GM18861 (cell line): ENCODE data around the gene PALM2AKAP2.
A peak's percentile ranks its signal among the peaks of the same experiment; 100 is the strongest.
"Not testable (repeated sequence)": the region's sequence is repeated elsewhere in the genome, so short reads cannot be mapped to it uniquely, and the experiment has no call there.

Experiments
- ATAC-seq: cut with Tn5 transposase; IDR thresholded peaks from one replicate; pipeline ENCODE4 v1.9.1; 2021; ENCODE audit not compliant: unreplicated experiment

The PALM2AKAP2 gene

DNA sequence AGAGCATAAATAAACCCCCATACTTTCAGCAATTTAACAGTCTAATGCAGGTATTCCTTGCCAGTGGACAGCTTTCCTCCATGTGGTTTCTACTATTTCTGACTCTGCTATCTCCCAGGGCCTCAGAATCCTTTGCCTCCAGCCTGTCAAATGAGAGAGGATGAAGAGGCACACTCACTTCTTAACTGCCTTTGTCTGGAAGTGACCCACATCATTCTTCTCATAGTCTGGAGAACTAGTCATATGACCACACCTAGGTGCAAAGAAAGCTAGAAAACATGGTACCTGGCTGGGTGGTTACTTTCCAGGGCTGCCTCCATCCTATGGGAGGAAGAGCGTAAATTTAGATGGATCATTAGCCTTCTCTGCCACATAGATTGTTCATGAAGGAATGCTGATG is 22.5 kb downstream of the PALM2AKAP2 start:
- ATAC-seq = no peak

DNA sequence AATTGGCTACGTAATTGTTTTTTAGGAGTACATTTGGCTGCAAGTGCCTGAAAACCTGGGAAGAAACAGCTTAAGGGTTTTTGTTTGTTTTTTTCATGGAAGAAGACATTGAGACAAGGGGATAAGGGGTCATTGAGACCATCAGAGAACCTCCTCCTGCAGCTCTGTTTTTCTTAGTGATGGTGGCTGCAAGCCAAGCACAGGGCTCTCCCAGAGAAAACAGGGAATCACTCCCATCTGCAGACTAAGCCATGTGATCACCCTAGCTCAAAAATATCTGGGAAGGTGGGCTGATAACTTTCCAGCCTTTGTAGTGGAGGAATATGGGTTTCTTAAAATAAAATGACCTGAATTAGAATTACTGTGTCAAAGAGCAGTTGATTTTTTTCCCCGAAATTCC is 25.1 kb downstream of the PALM2AKAP2 start:
- no peak for ATAC-seq

DNA sequence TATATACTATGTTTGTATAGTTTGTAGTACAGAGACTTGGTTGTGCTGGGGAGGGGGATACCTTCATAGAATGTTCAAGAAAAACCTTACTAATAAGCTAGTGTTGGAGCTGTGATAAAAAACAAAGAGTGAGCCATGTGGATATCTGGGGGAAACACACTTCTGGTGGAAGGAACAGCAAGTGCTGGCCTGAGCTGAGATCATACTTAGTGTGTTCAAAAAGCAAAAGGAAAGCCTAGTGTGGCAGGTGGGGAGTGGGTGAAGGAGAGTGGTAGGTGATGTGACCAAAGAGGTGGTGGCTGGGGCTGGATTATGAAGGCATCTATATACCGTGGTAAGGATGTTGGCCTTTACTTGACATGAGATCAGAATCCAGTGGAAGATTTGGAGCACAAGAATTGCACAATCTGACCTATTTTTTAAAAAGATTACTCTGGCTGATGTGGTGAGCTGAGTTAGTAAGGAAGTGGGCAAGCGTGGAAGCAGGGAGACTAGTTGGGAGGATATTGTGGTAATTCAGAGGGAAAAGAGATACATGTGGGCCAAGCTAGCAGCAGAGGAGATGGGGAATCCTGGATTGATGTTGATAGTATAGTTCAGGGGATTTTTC is 26.6 kb downstream of the PALM2AKAP2 start:
- no peak for ATAC-seq

DNA sequence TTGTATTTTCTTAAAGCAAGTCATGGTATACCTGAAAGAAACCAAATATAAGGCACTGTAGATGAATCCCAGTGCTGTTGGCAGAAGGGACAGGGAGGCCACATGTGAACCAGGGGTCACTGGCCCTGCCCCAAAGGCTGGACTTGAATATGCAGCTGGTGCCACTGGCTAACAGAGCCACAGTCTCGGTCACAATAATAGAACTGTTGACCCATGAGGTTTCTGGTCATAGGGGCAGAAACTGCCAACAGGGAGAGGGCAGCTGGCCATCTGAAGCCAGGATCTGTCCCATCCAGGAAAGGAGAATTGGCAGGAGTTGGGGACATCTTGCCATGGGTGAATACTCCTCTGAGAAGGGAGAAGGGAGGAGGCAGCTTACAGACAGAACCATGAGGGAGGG is 31.9 kb downstream of the PALM2AKAP2 start:
- no peak for ATAC-seq

DNA sequence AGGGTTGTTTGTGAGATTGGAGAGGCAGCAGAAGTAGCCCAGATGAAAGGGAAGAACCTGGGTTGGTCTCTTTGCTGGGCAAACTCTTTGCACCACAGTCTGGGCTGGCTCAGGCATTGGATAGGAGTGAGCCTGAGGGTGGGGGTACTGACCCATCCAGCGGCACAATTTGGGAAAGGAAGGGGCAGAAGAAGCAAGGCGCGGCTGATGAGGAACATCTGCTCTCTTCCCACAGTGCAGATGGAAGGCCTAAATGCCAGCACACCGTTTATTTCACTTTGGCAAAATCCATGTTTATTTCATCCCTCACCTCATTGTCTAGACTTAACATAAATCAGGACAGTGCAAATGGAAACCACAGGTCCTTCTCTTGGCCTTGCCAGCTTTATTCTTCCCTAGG is 32.3 kb downstream of the PALM2AKAP2 start:
- no peak for ATAC-seq

DNA sequence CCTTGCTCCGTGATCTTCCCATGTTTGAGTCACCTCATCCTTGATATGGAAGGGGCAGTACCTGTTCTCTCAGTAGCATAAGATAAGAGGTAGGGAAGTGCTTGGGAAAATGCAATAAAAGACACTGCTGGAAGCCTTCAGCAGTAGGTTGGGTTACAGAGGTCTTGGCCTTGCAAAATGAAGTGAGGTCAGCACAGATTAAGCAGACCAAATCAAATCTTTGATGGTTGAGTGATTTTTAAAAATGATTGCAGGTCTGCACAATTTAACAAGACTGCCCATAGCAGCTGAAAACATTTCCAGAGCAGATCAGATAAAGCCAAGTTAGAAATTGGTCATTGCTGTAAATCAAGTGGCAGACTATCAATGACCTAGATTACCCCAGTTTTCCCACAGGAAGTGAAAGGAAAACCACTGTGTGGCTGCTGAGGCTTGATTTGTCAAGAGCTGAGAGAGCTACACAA is 32.9 kb downstream of the PALM2AKAP2 start:
- no peak for ATAC-seq

DNA sequence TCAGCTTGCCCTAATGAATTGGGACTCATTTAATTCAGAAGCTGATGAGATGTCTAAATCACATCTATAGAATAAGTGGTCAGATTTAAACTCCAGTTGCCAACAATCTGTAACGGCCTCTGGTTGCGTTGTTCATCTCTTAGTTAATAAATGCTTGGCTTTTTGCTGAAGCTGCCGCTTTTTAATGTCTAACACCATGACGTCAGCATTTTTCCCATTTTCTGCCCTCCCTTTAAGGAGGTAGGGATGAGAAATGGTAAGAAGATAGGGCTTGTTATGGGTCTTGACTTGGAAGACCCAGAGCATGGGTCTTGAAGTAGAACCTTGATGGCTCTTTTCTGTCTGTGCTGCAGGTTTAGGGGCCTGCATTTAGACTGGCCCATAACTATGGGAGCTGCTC is 33.3 kb downstream of the PALM2AKAP2 start:
- no peak for ATAC-seq

DNA sequence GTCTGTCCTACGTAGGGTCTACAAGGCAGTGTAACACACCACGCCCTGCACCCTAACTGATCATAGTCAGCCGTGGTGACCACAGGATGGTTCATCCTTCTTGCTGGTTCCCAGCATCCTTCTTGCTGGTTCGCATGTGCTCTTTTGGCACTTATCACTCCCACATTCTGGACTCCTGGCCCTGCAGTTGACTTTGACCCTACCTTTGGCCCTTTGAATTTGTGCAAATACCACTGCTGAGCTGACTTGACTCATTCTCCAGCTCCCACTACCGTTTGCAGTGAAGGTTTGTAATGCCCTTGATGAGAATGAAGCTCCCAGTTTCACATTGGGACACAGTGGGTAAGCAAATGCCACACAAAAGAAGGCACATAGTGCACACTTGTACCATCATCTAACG is 33.8 kb downstream of the PALM2AKAP2 start:
- no peak for ATAC-seq

DNA sequence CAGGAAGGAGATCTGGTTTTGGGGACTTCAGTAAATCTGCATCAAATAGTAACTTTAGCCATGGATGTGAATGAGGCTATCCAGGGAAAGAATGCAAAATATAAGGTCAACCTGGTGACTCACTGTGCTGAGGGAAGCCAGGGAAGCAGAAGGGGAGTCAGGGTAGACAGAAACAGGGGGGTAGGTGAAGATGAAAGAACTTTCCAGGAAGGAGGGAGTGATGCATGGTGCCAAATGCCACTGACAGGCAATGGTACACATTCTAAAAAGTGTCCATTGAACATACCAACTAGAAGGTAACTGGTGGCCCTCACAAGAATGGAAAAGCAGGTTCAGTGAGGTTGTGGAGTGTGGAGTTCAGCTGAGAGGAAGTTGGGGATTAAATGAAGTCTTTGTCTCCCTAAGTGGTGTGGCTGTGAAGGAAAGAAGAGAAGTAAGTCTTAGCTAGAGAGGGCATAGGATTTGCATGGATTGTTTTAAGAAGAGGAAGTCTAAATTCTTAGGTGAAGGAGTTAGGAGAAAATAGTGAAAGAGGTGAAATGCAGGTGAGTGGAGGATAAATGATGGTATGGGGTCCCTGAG is 35.5 kb downstream of the PALM2AKAP2 start:
- no peak for ATAC-seq

DNA sequence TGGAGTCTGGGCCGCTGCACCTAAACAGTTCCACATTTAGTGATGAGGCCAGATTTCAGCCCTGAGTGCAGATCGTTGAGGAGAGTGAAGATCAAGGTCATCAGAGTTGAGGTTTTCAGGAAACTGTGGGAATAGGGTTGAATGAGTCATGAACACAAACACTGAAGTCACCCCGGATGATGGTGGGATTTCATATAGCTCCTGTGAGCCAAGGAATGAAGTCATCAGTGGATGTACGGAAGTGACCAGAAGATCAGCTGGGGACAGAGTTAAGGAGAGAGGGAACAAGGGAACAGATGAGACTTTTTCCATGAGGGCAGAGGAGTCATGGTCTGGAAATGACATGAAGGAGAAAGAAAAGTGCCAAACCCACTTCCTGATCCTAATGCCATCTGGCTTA is 36.5 kb downstream of the PALM2AKAP2 start:
- no peak for ATAC-seq

DNA sequence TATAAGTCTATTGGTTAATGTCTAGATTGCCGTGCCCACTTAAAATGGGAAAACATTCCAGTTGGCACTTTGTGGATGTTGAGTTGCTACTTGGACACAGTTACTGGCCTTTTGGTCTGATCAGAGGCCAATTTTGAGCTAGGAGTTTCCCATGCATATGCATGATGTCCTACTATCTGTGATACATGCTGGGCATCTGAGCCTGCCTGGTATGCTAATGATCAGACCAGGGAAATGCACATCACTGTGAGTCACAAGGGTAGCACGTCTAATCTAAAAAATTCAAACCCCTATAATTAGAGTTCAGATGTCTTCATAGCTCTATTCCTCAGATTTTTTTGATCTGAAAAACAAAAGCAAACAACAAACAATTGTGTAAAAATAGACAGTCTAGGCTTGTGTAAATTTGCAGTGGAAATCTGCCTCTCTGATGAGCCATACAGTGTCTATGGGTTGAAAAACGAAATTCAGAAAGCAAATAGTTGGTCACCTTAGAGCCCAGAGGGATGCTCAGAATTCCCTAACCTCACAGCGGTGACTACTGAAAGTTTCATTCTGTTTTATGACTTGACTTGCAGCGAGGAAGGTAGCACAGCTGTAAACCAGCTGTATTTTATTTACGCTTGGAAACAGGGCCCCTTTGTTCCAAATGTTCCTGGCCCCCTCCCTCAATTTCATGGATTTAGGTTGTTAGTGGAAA is 37.3 kb downstream of the PALM2AKAP2 start:
- ATAC-seq = no peak

DNA sequence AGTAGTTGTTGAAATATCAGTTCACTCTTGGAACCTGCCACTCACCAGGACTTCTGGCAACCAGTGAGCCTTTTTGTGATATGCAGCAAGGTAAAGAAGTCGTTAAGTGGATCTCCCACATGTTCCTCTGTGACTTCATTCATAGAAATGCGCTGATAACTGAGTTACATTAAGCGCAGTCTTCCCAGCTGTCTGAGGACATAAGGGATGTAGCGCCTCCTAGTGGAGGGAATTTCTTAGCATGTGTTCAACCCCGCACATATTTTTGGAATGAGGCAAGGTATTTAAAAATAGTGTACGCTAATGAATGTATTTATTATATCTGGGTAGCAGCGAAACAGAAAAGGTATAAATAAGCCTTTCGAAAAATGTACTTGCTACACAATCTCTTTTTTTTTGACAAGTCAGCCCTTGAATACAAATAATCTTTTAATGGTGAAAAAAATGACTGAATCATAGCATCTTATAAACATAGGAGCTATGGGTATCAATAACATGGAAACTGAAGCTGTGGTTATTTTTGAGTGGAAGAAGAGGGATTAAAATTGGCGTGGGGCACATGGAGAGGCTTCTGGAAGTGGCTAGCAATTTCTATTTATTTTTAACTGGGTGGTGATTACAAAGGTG is 38.0 kb downstream of the PALM2AKAP2 start:
- peak; percentile 69 for ATAC-seq

DNA sequence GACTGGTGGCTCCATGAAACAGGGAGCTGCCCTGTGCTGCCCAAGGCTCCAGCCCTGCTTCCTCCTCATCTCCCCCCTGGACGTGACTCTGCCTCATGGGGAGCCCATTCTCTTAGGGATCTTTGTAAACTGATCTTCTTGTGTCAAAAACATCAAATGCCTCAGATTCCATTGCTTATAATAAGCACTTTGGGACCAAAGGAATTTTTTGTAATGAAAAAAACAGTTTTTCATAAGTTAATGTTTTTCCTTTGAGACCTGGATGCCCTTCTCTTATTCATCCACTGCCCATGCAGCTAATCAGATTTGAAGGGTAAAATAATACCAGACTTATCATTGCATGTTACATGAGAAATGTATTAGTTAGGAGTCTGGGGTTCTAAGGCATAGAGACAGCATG is 41.7 kb downstream of the PALM2AKAP2 start:
- ATAC-seq = no peak

DNA sequence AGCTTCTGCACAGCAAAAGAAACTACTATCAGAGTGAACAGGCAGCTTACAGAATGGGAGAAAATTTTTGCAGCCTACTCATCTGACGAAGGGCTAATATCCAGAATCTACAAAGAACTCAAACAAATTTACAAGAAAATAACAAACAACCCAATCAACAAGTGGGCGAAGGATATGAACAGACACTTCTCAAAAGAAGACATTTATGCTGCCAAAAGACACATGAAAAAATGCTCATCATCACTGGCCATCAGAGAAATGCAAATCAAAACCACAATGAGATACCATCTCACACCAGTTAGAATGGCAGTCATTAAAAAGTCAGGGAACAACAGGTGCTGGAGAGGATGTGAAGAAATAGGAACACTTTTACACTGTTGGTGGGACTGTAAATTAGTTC is 45.4 kb downstream of the PALM2AKAP2 start:
- not testable (repeated sequence) for ATAC-seq

DNA sequence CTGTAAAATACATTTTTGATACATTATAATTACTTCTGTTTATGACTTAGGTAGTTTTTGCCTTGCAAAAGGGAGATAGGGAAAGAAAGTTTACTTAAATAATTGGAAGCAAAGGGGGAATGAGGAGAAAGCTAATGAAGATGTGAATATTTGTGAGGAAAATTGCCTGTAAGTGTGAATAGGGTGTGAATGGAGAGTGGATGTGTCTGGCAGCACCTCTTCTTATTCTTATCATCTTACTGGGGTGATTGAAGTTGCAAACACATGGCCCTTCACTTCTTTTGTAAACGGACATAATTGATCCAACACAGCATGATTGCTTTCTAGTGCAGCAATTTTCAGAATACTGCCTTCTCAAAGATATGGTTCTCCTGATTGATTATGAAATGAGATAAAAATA is 46.6 kb downstream of the PALM2AKAP2 start:
- no peak for ATAC-seq

DNA sequence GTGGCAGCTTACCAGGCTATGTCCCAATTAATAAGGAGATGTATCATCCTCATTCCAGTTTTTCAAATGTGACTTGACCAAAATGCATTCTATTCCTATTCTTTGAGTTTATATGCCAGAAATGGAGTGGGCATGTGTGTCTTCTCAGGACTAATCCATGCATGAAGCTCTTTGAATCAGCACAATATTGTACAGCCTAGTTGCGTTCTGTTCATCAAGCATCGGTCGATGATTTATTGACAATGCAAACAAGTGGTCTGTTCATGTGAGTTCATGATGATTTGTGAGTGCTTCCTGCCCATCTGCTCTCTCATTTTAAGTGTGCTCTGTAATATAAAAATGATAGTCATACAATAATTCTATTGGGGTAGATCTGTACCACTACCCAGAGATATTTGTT is 48.3 kb downstream of the PALM2AKAP2 start:
- no peak for ATAC-seq
